K562 (cell line): ENCODE measurements around the gene CLEC18A. TPM values are rescaled to one million over a fixed set of nuclear protein-coding genes. Genes with fewer than 3 reads are reported as not detected.

Source experiments
- ATAC-seq: fragments of 200-7000 bp; cut with Tn5 transposase; 3 replicates; pipeline ENCODE4 v1.9.1; 2020; ENCODE audit warnings: moderate library complexity
- BruUV-seq: library from RNA; stranded (reverse); fragments of 400-500 nt; replicated peaks from 2 replicates; lab custom pipeline; 2021; lab: Mats Ljungman, UMichigan
- CTCF ChIA-PET: fragments of 300-600 bp; formaldehyde crosslinking; extraction: SDS; loops from one replicate; lab custom pipeline; 2021; ENCODE audit warnings: low intra/inter-chr PET ratio; lab: Yijun Ruan, JAX
- POLR2A ChIA-PET: fragments of 300-600, 350-650 bp; sonication (Branson Sonifier 250); formaldehyde crosslinking; extraction: SDS; loops from one replicate; lab custom pipeline; 2021; ENCODE audit warnings: antibody characterized with exemption, inconsistent platforms; lab: Yijun Ruan, JAX
- DNase-seq, 4 experiments: peaks; one replicate each; pipeline versions ENCODE4 v3.0.0 to v3.0.0-alpha.2; 2011 to 2018; ENCODE audit warnings: low spot score in 3 of 4, mixed read lengths in 3 of 4; ENCODE audit errors: extremely low read depth in 1 of 4
- FAIRE-seq: peaks from 2 replicates; lab custom pipeline; 2011; peaks lifted over from hg19 to GRCh38; lab: Jason Lieb, UNC
- H2AFZ ChIP-seq: 2 replicates; pipeline ENCODE4 v1.6.0; 2011; ENCODE audit warnings: low read depth, low read length, control low read depth, inconsistent platforms
- H3K27ac ChIP-seq: fragments of 200-600 bp; 3 replicates; pipeline ENCODE4 v1.8.0; 2011; ENCODE audit warnings: low read depth, mild to moderate bottlenecking, control low read depth, inconsistent platforms, low read length, moderate library complexity, mixed read lengths; ENCODE audit errors: extremely low read depth
- H3K27me3 ChIP-seq, 2 experiments: fragments of 300-600 bp in 1 of 2; 2 replicates in 1 of 2; 3 replicates in 1 of 2; pipeline versions ENCODE4 v1.6.0 to v1.8.0; 2011; ENCODE audit warnings: inconsistent platforms in 2 of 2, low read length in 2 of 2, mild to moderate bottlenecking in 1 of 2, mixed read lengths in 1 of 2, moderate library complexity in 1 of 2; ENCODE audit not compliant: control insufficient read depth in 2 of 2, insufficient read depth in 2 of 2
- H3K36me3 ChIP-seq: fragments of 300-600 bp; 3 replicates; pipeline ENCODE4 v1.8.0; 2011; ENCODE audit warnings: mild to moderate bottlenecking, low read length, inconsistent platforms; ENCODE audit not compliant: control insufficient read depth, insufficient read depth
- H3K4me1 ChIP-seq, 2 experiments: fragments of 200-600 bp in 1 of 2; replicated peaks in 1 of 2; 2 replicates in 1 of 2; 3 replicates in 1 of 2; pipeline versions ENCODE4 v1.5.1 to v1.8.0; 2011; ENCODE audit warnings: inconsistent platforms in 2 of 2, low read length in 2 of 2, mild to moderate bottlenecking in 1 of 2, mixed read lengths in 1 of 2, moderate library complexity in 1 of 2; ENCODE audit not compliant: control insufficient read depth in 2 of 2, insufficient read depth in 2 of 2
- H3K4me2 ChIP-seq: 2 replicates; pipeline ENCODE4 v1.6.1; 2011; ENCODE audit warnings: low read length, control low read depth, inconsistent platforms, mixed read lengths; ENCODE audit not compliant: insufficient read depth
- H3K4me3 ChIP-seq: fragments of 200-600 bp; sonication (generic), shearing (Covaris generic); 2 replicates; pipeline ENCODE4 v1.5.1; 2016; ENCODE audit warnings: control low read depth, inconsistent platforms
- H3K79me2 ChIP-seq: fragments of 200-600 bp; 3 replicates; pipeline ENCODE4 v1.8.0; 2011; ENCODE audit warnings: low read length, inconsistent platforms; ENCODE audit not compliant: control insufficient read depth, insufficient read depth
- H3K9ac ChIP-seq, 2 experiments: 2 replicates each; pipeline versions ENCODE4 v1.6.0 to v1.6.1; 2011; ENCODE audit warnings: low read depth in 2 of 2, low read length in 2 of 2, control low read depth in 1 of 2, inconsistent platforms in 1 of 2, mild to moderate bottlenecking in 1 of 2, mixed read lengths in 1 of 2; ENCODE audit not compliant: insufficient read depth in 1 of 2
- H3K9me1 ChIP-seq: one replicate; pipeline ENCODE4 v1.6.0; 2011; ENCODE audit warnings: inconsistent platforms, mild to moderate bottlenecking, low read length, moderate library complexity; ENCODE audit not compliant: control insufficient read depth, insufficient read depth
- H3K9me3 ChIP-seq: replicated peaks from 2 replicates; pipeline ENCODE4 v1.5.1; 2011; ENCODE audit warnings: low read depth, low read length, inconsistent platforms; ENCODE audit not compliant: control insufficient read depth, insufficient read depth
- H4K20me1 ChIP-seq: replicated peaks from 2 replicates; pipeline ENCODE4 v1.6.1; 2011; ENCODE audit warnings: low read length, inconsistent platforms, mixed read lengths; ENCODE audit not compliant: control insufficient read depth, insufficient read depth
- CREB5 ChIP-seq: fragments of 250-450 bp; sonication (Bioruptor Pico); IDR thresholded peaks from 2 replicates; pipeline ENCODE4 v1.5.0; 2020; ENCODE audit warnings: mild to moderate bottlenecking
- ELF2 ChIP-seq: fragments of 250-450 bp; sonication (Bioruptor Pico); IDR thresholded peaks from 2 replicates; pipeline ENCODE4 v1.5.0; 2021; ENCODE audit warnings: mild to moderate bottlenecking
- FOXJ2 ChIP-seq: fragments of 200-800 bp; sonication (Bioruptor generic); IDR thresholded peaks from 2 replicates; pipeline ENCODE4 v1.6.1; 2016; ENCODE audit warnings: missing genetic modification characterization, missing compliant biosample characterization
- KLF16 ChIP-seq: IDR thresholded peaks from 2 replicates; pipeline ENCODE4 v1.6.1; 2016; ENCODE audit warnings: antibody characterized with exemption
- MEIS2 ChIP-seq: fragments of 450-650 bp; IDR thresholded peaks from 2 replicates; pipeline ENCODE4 v1.6.1; 2014; ENCODE audit warnings: mild to moderate bottlenecking; ENCODE audit not compliant: partially characterized antibody
- POLR2G ChIP-seq: fragments of 200-400 bp; formaldehyde crosslinking; IDR thresholded peaks from 2 replicates; pipeline ENCODE4 v1.6.1; 2017; ENCODE audit warnings: low read depth, mild to moderate bottlenecking, antibody characterized with exemption, low read length, moderate library complexity
- RBM39 ChIP-seq: fragments of 200-400 bp; formaldehyde crosslinking; optimal IDR thresholded peaks from 2 replicates; pipeline ENCODE3; 2018; ENCODE audit warnings: low read depth, low read length
- RFX5 ChIP-seq: IDR thresholded peaks from 2 replicates; pipeline ENCODE4 v1.6.1; 2011; ENCODE audit warnings: low read depth, mild to moderate bottlenecking, improper control_type of control experiment, low read length
- ZNF134 ChIP-seq: fragments of 250-450 bp; sonication (Bioruptor Pico); conservative IDR thresholded peaks from 2 replicates; pipeline ENCODE4 v1.4.0; 2020
- ZNF507 ChIP-seq: conservative IDR thresholded peaks from 2 replicates; pipeline ENCODE4 v1.6.1; 2017; ENCODE audit warnings: missing genetic modification characterization, missing compliant biosample characterization
- ZNF699 ChIP-seq: fragments of 250-450 bp; sonication (Bioruptor Pico); IDR thresholded peaks from 2 replicates; pipeline ENCODE4 v1.8.0; 2021; ENCODE audit warnings: mild to moderate bottlenecking, moderate library complexity; ENCODE audit not compliant: insufficient replicate concordance
- WGBS: fragments of 100-300 bp; shearing (Covaris generic); methylation state at CpG from one replicate; pipeline ENCODE4 v1.1.6; 2016; ENCODE audit warnings: low coverage, mixed read lengths; ENCODE audit not compliant: insufficient coverage; ENCODE audit errors: missing lambda C conversion rate; 5-methylcytosine and 5-hydroxymethylcytosine counted together
- in situ Hi-C: fragments of 300-500 bp; cut with MboI; formaldehyde crosslinking; loops from 4 replicates; pipeline ENCODE4 v1.15.0; 2018; ENCODE audit warnings: inconsistent platforms, mixed read lengths
- intact Hi-C: fragments of 100-400 bp; cut with micrococcal nuclease; formaldehyde crosslinking; loops from 2 replicates; pipeline ENCODE4 v1.14.2; 2022
- polyA plus RNA-seq, 8 experiments: library from polyadenylated mRNA; depleted of rRNA in 4 of 8; stranded (reverse) in 5 of 8; unstranded in 3 of 8; fragments of >200 nt; fragmentation: Nextera tagmentation in 2 of 8; fragmentation: Illumina TruSeq in 1 of 8; extraction: Ambion mirVana in 2 of 8; extraction: Trizol in 1 of 8; gene quantifications; 2 replicates each; pipeline versions ENCODE4 v1.2.1 to v1.2.3, GENCODE V29; 2011 to 2014; ENCODE audit warnings: inconsistent platforms in 1 of 8, missing spikeins in 1 of 8
- total RNA-seq, 7 experiments: library from RNA; depleted of rRNA in 6 of 7; stranded (reverse); fragments of >200 nt in 6 of 7; fragmentation: Illumina TruSeq in 2 of 7; extraction: Trizol in 2 of 7; gene quantifications; 2 replicates each; pipeline versions ENCODE4 v1.2.1 to v1.2.3, GENCODE V29; 2011 to 2021; ENCODE audit warnings: low replicate concordance in 1 of 7

The CLEC18A gene
- total and polyA plus RNA-seq, 9 of the 15 experiments (the other 6 are each of a cell fraction or from before 2014, with no cell fraction given), result 0.08 to 0.33 (median 0.23) TPM; not detected in 2

- Histone ChIP-seq H4K20me1 (no peaks in the 10 kb centered on the region), H3K27ac (no peak overlapping the region), H3K79me2 (no peaks in the 10 kb centered on the region), H3K9me1 (no peaks in the 10 kb centered on the region), H3K27me3 (no peaks in the 10 kb centered on the region), H3K36me3 (peaks cover 22% of the 10 kb centered on the region; the same call in 1 of the 3 replicates), H3K4me1 (no peaks in the 10 kb centered on the region), H3K4me2 (no peak overlapping the region), H3K4me3 (no peak overlapping the region), H3K9me3 (no peaks in the 10 kb centered on the region), H3K9ac (no peak overlapping the region; a peak in 1 of 4 replicates), H2AFZ (no peak overlapping the region)
- in situ Hi-C loops (loop anchor here (10.0 kb wide), 1 partner anchor 223 kb away; no protein-coding TSS in a partner anchor), intact Hi-C loops (no loop called here)
- DNase-seq (no peak), ATAC-seq (no peak), FAIRE-seq (no peak)
- ChIA-PET POLR2A (no interaction called here), CTCF (no interaction called here)
- WGBS, result 76% methylated on average over 28 of the region's 28 CpGs
- BruUV-seq, result no TSS peak
- TF ChIP-seq ZNF699 (CRISPR knock-in tag) (no peak), POLR2G (peak; percentile 40; the same call in 1 of the 2 replicates)
These were observed 9.7 kb upstream of the CLEC18A start for GRCh38 chr16:69941251-69942098.

GRCh38 chr16:69942099-69942491, 9.0 kb upstream of the CLEC18A start:
- in situ Hi-C loops, result loop anchor here (10.0 kb wide), 1 partner anchor 223 kb away; no protein-coding TSS in a partner anchor
- 65% methylated on average over 11 of the region's 11 CpGs for WGBS
- no peak for TF ChIP-seq MEIS2
- TF ChIP-seq RBM39, result no peak
- no peak for TF ChIP-seq RFX5
- no peak for TF ChIP-seq CREB5 (CRISPR knock-in tag)
- no peak for TF ChIP-seq KLF16
- no peak for TF ChIP-seq FOXJ2 (tag)
- no peak for TF ChIP-seq ZNF134 (CRISPR knock-in tag)
- no peak for TF ChIP-seq ZNF507 (tag)
- TF ChIP-seq ELF2, result no peak

More at GRCh38 chr16:69942099-69942491, 9.0 kb upstream of the CLEC18A start:
- no peaks in the 10 kb centered on the region for H3K27me3 ChIP-seq
- POLR2A ChIA-PET, result interaction anchor here (0.6 kb wide), 1 partner anchor 21 kb away, joined by 3 read pairs; no protein-coding TSS in a partner anchor
- CTCF ChIA-PET, result no interaction called here
- H3K4me1 ChIP-seq, result no peaks in the 10 kb centered on the region
- H3K36me3 ChIP-seq, result peaks cover 15% of the 10 kb centered on the region; the same call in 1 of the 3 replicates
- no peaks in the 10 kb centered on the region for H4K20me1 ChIP-seq
- no peak overlapping the region for H3K4me2 ChIP-seq
- H3K9ac ChIP-seq, result no peak overlapping the region
- no TSS peak for BruUV-seq
- intact Hi-C loops, result no loop called here
- FAIRE-seq (no peak), ATAC-seq (no peak), DNase-seq (no peak)
- no peak overlapping the region for H3K4me3 ChIP-seq
- no peaks in the 10 kb centered on the region for H3K9me3 ChIP-seq
- H3K79me2 ChIP-seq, result no peaks in the 10 kb centered on the region
- H3K27ac ChIP-seq, result no peak overlapping the region
- H3K9me1 ChIP-seq, result no peaks in the 10 kb centered on the region
- no peak overlapping the region for H2AFZ ChIP-seq
